Measurements from ENCODE around the gene SGCG.

- no peak for TF ChIP-seq CTCF (IDR thresholded peaks at IDR 0.05)
- TF ChIP-seq POLR2A (IDR thresholded peaks at IDR 0.05): no peak
These were observed 36.3 kb upstream of the SGCG start for GRCh38 chr13:23144431-23144830.
